ENCODE results near the gene CYP26B1.

Gene CYP26B1

GRCh38 chr2:72150861-72151356 is 3.2 kb upstream of the CYP26B1 start:
- Histone ChIP-seq H3K79me2 (ENCODE audit: insufficient read depth, low read length) (no peaks in the 10 kb centered on the region), H3K9me2 (ENCODE audit: low read depth, low read length) (no peaks in the 10 kb centered on the region), H3K4me3 (ENCODE audit: low read depth, low read length, poor library complexity, severe bottlenecking) (no peak overlapping the region), H3K9ac (ENCODE audit: low read length) (no peak overlapping the region), H3K27me3 (ENCODE audit: insufficient read depth, low read length) (no peaks in the 10 kb centered on the region), H4K20me1 (ENCODE audit: insufficient read depth, low read length) (no peaks in the 10 kb centered on the region), H3K36me3 (ENCODE audit: insufficient read depth, low read length) (no peaks in the 10 kb centered on the region), H3F3A (ENCODE audit: insufficient read depth, low read length) (no peaks in the 10 kb centered on the region), H3K9me3 (ENCODE audit: low read length) (no peaks in the 10 kb centered on the region), H3K4me1 (ENCODE audit: insufficient read depth, low read length, severe bottlenecking) (no peaks in the 10 kb centered on the region), H3K27ac (ENCODE audit: low read depth, low read length, poor library complexity, severe bottlenecking) (no peak overlapping the region), H2AFZ (ENCODE audit: low read length) (no peak overlapping the region), H3K4me2 (ENCODE audit: low read length) (no peak overlapping the region)
- TF ChIP-seq EZH2 (IDR thresholded peaks at IDR 0.05; ENCODE audit: borderline replicate concordance, low read length) (no peak), CTCF (IDR thresholded peaks at IDR 0.05; ENCODE audit: low read length) (no peak)

DNA sequence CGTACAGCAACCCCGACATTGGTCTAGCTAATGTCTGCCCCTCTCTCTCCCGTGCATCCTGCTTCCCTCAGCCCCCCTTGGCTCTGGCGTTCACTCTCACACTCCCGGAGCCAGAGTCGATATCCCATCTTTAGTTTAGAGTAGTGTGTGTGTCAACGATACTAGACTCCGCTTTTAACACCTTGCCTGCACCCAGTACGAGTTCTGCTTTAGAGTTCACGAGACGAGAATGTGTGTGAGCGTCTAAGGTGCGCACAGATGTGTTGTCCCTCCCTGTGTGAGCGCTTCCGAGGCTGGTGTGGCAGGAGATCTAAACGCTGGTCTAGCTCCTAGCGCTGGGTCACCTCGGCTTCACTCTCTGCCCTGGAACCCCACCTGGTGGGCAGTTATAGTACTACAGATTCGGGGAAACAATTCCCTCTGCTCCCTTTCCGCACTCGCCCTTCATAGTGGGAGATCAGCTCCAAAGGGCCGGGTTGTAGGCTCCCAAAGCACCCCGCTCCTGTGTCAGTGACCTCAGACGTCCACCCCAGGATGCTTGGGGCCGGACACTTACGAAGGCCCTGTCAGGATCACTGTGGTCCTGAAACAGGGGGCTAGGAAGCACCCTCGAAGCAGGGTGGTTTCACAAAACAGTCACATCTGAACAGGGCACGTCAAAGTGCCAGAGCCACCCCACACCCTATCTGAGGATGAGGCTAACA is 2.6 kb upstream of the CYP26B1 start:
- Histone ChIP-seq H3K9ac (ENCODE audit: low read length) (no peak overlapping the region), H3K9me3 (ENCODE audit: low read length) (no peaks in the 10 kb centered on the region), H3K9me2 (ENCODE audit: low read depth, low read length) (no peaks in the 10 kb centered on the region), H3K27ac (ENCODE audit: low read depth, low read length, poor library complexity, severe bottlenecking) (no peak overlapping the region), H3K4me2 (ENCODE audit: low read length) (no peak overlapping the region), H3K4me3 (ENCODE audit: low read depth, low read length, poor library complexity, severe bottlenecking) (no peak overlapping the region), H2AFZ (ENCODE audit: low read length) (no peak overlapping the region), H3K27me3 (ENCODE audit: insufficient read depth, low read length) (no peaks in the 10 kb centered on the region), H3K4me1 (ENCODE audit: insufficient read depth, low read length, severe bottlenecking) (no peaks in the 10 kb centered on the region), H3F3A (ENCODE audit: insufficient read depth, low read length) (no peaks in the 10 kb centered on the region), H3K36me3 (ENCODE audit: insufficient read depth, low read length) (no peaks in the 10 kb centered on the region), H3K79me2 (ENCODE audit: insufficient read depth, low read length) (no peaks in the 10 kb centered on the region), H4K20me1 (ENCODE audit: insufficient read depth, low read length) (no peaks in the 10 kb centered on the region)
- TF ChIP-seq CTCF (IDR thresholded peaks at IDR 0.05; ENCODE audit: low read length), result peak; percentile 66
- TF ChIP-seq EZH2 (IDR thresholded peaks at IDR 0.05; ENCODE audit: borderline replicate concordance, low read length), result no peak

GRCh38 chr2:72149556-72150156 is 2.0 kb upstream of the CYP26B1 start:
- H3K27me3 ChIP-seq (ENCODE audit: insufficient read depth, low read length), result no peaks in the 10 kb centered on the region
- H3K9me3 ChIP-seq (ENCODE audit: low read length), result no peaks in the 10 kb centered on the region
- H3K4me3 ChIP-seq (ENCODE audit: low read depth, low read length, poor library complexity, severe bottlenecking), result no peak overlapping the region
- H3K4me1 ChIP-seq (ENCODE audit: insufficient read depth, low read length, severe bottlenecking), result no peaks in the 10 kb centered on the region
- no peaks in the 10 kb centered on the region for H3K36me3 ChIP-seq (ENCODE audit: insufficient read depth, low read length)
- H3K79me2 ChIP-seq (ENCODE audit: insufficient read depth, low read length), result no peaks in the 10 kb centered on the region
- no peak overlapping the region for H2AFZ ChIP-seq (ENCODE audit: low read length)
- no peaks in the 10 kb centered on the region for H3F3A ChIP-seq (ENCODE audit: insufficient read depth, low read length)
- H3K27ac ChIP-seq (ENCODE audit: low read depth, low read length, poor library complexity, severe bottlenecking), result no peak overlapping the region
- H3K4me2 ChIP-seq (ENCODE audit: low read length), result no peak overlapping the region
- no peak for TF ChIP-seq EZH2 (IDR thresholded peaks at IDR 0.05; ENCODE audit: borderline replicate concordance, low read length)
- TF ChIP-seq CTCF (IDR thresholded peaks at IDR 0.05; ENCODE audit: low read length), result no peak
- H3K9ac ChIP-seq (ENCODE audit: low read length), result no peak overlapping the region
- H4K20me1 ChIP-seq (ENCODE audit: insufficient read depth, low read length), result no peaks in the 10 kb centered on the region
- no peaks in the 10 kb centered on the region for H3K9me2 ChIP-seq (ENCODE audit: low read depth, low read length)

Measured in OCI-LY1 (cell line).